Measurements from ENCODE around the gene GPR152. TPM values are rescaled to one million over a fixed set of nuclear protein-coding genes. Genes with fewer than 3 reads are reported as not detected.

GPR152 gene
- polyA plus RNA-seq, 2 of the 4 experiments (the other 2 are of a cell fraction), result not detected

GRCh38 chr11:67499808-67500483, 47.4 kb upstream of the GPR152 start:
- 93% methylated on average over 12 of the region's 26 CpGs for WGBS (ENCODE audit: missing lambda C conversion rate)
- POLR2A ChIA-PET, result no interaction called here

GRCh38 chr11:67498544-67498972, 46.0 kb upstream of the GPR152 start:
- ATAC-seq, result no peak
- H3K27ac ChIP-seq, result no peak overlapping the region
- DNase-seq (ENCODE audit: low read depth in 1 of 2, low spot score in 1 of 2), result no peak
- FAIRE-seq, result no peak
- ChIA-PET CTCF (no interaction called here), POLR2A (no interaction called here)
- WGBS (ENCODE audit: missing lambda C conversion rate), result 93% methylated on average over 19 of the region's 21 CpGs
- TF ChIP-seq NPAS2 (CRISPR knock-in tag; IDR thresholded peaks at IDR 0.05; ENCODE audit: borderline replicate concordance) (no peak), CTCF (IDR thresholded peaks at IDR 0.05) (no peak), ZNF302 (CRISPR knock-in tag; IDR thresholded peaks at IDR 0.05) (no peak), HOXB13 (CRISPR knock-in tag; IDR thresholded peaks at IDR 0.05; ENCODE audit: low read depth) (no peak), CHD2 (IDR thresholded peaks at IDR 0.05; ENCODE audit: low read length, partially characterized antibody) (no peak), NR3C1 (IDR thresholded peaks at IDR 0.05) (no peak), SREBF2 (IDR thresholded peaks at IDR 0.05) (no peak), ELK1 (IDR thresholded peaks at IDR 0.05; ENCODE audit: low read depth, low read length) (no peak), CEBPB (IDR thresholded peaks at IDR 0.05) (no peak)
- peaks cover 6% of the 10 kb centered on the region for H3K4me1 ChIP-seq
- no peaks in the 10 kb centered on the region for H3K9me3 ChIP-seq
- H3K4me3 ChIP-seq, result no peak overlapping the region
- no peak overlapping the region for H3K4me2 ChIP-seq

More at GRCh38 chr11:67499808-67500483, 47.4 kb upstream of the GPR152 start:
- CTCF ChIA-PET, result interaction anchor here (1.1 to 1.3 kb wide), 3 partner anchors 99 to 143 kb away, joined by 3 to 5 read pairs (median 3); partner anchors contain the start of gene PPP1CA
- Histone ChIP-seq H3K4me3 (no peak overlapping the region), H3K9me3 (no peaks in the 10 kb centered on the region), H3K27ac (no peak overlapping the region), H3K4me2 (no peak overlapping the region), H3K4me1 (peaks cover 11% of the 10 kb centered on the region)
- FAIRE-seq (no peak), ATAC-seq (no peak), DNase-seq (ENCODE audit: low read depth in 1 of 2, low spot score in 1 of 2) (no peak)
- TF ChIP-seq HMGXB4 (CRISPR knock-in tag; IDR thresholded peaks at IDR 0.05; ENCODE audit: borderline replicate concordance), result no peak
- TF ChIP-seq CHD2 (IDR thresholded peaks at IDR 0.05; ENCODE audit: low read length, partially characterized antibody), result no peak

- ATAC-seq (no peak), DNase-seq (ENCODE audit: low read depth in 1 of 2, low spot score in 1 of 2) (no peak), FAIRE-seq (no peak)
- Histone ChIP-seq H3K4me1 (no peaks in the 10 kb centered on the region), H3K4me3 (no peak overlapping the region), H3K4me2 (no peak overlapping the region), H3K27ac (no peak overlapping the region), H3K9me3 (no peaks in the 10 kb centered on the region)
- CTCF ChIA-PET, result no interaction called here
- 93% methylated on average over 20 of the region's 21 CpGs for WGBS (ENCODE audit: missing lambda C conversion rate)
- TF ChIP-seq EP300 (IDR thresholded peaks at IDR 0.05) (no peak), KDM1A (IDR thresholded peaks at IDR 0.05; ENCODE audit: low read depth) (no peak), BCL3 (IDR thresholded peaks at IDR 0.05) (no peak), HOXB5 (CRISPR knock-in tag; IDR thresholded peaks at IDR 0.05) (no peak), JUNB (IDR thresholded peaks at IDR 0.05) (no peak), FOSL2 (IDR thresholded peaks at IDR 0.05) (no peak), FOSL2 (CRISPR knock-in tag; IDR thresholded peaks at IDR 0.05) (no peak), POLR2A (IDR thresholded peaks at IDR 0.05; ENCODE audit: low read length) (no peak), USF2 (IDR thresholded peaks at IDR 0.05) (no peak), JUN (IDR thresholded peaks at IDR 0.05) (no peak), FOSB (CRISPR knock-in tag; IDR thresholded peaks at IDR 0.05) (no peak), MAFK (IDR thresholded peaks at IDR 0.05; ENCODE audit: partially characterized antibody) (no peak), EHF (CRISPR knock-in tag; IDR thresholded peaks at IDR 0.05) (no peak), MYC (IDR thresholded peaks at IDR 0.05; ENCODE audit: borderline replicate concordance, low read length) (no peak)
- POLR2A ChIA-PET, result no interaction called here
Observed at GRCh38 chr11:67497656-67498291, 45.2 kb upstream of the GPR152 start.

Data from A549 (cell line).